ENCODE data around the gene SH3BGRL2.
"Not testable (repeated sequence)": the region's sequence is repeated elsewhere in the genome, so short reads cannot be mapped to it uniquely, and the experiment has no call there.

The SH3BGRL2 gene

GRCh38 chr6:79745282-79745681 is 114.2 kb downstream of the SH3BGRL2 start:
- not testable (repeated sequence) for DNase-seq (ENCODE audit: low spot score)

- DNase-seq (ENCODE audit: low spot score): not testable (repeated sequence)
Observed at GRCh38 chr6:79746325-79746724, 115.2 kb downstream of the SH3BGRL2 start.

GRCh38 chr6:79750806-79751205 is 119.7 kb downstream of the SH3BGRL2 start:
- no peak for DNase-seq (ENCODE audit: low spot score)

Measured in hematopoietic multipotent progenitor cell treated with erythropoietin and hydrocortisone succinate and interleukin-3 and kit ligand, for 15 days (in vitro differentiated cells).